Measurements from ENCODE around the gene IGFL2. TPM values are rescaled to one million over a fixed set of nuclear protein-coding genes. Genes with fewer than 3 reads are reported as not detected.
"Not testable (repeated sequence)": the region's sequence is repeated elsewhere in the genome, so short reads cannot be mapped to it uniquely, and the experiment has no call there.

IGFL2 gene
- total and polyA plus RNA-seq, 8 donors = 0.45 TPM; not detected in 7

GRCh38 chr19:46205183-46205984 is 57.3 kb downstream of the IGFL2 start:
- H3K4me3 ChIP-seq = no peak overlapping the region
- H3K4me1 ChIP-seq = peaks cover 0 to 6% (median 1%) of the 10 kb centered on the region in 4 donors
- 66 to 79% (median 69%) methylated on average over 6 of the region's 6 CpGs for WGBS, 5 donors
- H3K27ac ChIP-seq = no peak overlapping the region
- H3K27me3 ChIP-seq = peaks cover 0 to 8% (median 0%) of the 10 kb centered on the region in 3 donors
- no peak for DNase-seq
- TF ChIP-seq EP300 (IDR thresholded peaks at IDR 0.05) = no peak
- no peak for TF ChIP-seq POLR2AphosphoS5 (IDR thresholded peaks at IDR 0.05)
- TF ChIP-seq POLR2A (IDR thresholded peaks at IDR 0.05) = no peak
- TF ChIP-seq, protein P1, sequence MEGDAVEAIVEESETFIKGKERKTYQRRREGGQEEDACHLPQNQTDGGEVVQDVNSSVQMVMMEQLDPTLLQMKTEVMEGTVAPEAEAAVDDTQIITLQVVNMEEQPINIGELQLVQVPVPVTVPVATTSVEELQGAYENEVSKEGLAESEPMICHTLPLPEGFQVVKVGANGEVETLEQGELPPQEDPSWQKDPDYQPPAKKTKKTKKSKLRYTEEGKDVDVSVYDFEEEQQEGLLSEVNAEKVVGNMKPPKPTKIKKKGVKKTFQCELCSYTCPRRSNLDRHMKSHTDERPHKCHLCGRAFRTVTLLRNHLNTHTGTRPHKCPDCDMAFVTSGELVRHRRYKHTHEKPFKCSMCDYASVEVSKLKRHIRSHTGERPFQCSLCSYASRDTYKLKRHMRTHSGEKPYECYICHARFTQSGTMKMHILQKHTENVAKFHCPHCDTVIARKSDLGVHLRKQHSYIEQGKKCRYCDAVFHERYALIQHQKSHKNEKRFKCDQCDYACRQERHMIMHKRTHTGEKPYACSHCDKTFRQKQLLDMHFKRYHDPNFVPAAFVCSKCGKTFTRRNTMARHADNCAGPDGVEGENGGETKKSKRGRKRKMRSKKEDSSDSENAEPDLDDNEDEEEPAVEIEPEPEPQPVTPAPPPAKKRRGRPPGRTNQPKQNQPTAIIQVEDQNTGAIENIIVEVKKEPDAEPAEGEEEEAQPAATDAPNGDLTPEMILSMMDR (IDR thresholded peaks at IDR 0.05) = no peak
- H3K9me3 ChIP-seq = no peaks in the 10 kb centered on the region
- intact Hi-C loops (cut with DNase I; ENCODE audit: low total_unique reads) = no loop called here
- no peaks in the 10 kb centered on the region for H3K36me3 ChIP-seq

DNA sequence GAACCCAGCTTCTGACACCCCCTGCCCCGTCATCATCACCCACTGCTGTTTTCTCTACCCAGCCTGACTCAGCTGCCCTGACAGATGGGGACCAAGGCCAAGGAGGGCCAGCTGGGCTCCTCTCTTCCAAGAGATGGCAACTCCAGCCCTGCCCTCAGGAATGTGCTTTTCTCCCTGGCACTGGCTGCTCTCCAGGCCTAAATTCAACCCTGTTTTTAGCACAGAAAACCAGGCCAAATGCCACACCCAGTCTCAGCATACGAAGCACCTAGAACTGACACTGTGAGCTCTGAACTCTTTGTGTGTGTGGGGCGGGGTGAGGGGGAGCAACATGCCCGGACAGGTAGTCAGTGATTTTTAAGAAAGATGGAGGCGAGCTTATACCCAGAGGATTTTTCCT is 58.1 kb downstream of the IGFL2 start:
- Histone ChIP-seq H3K4me3 (no peak overlapping the region), H3K9me3 (no peaks in the 10 kb centered on the region), H3K27ac (no peak overlapping the region), H3K27me3 (peaks cover 0 to 8% (median 0%) of the 10 kb centered on the region in 3 donors), H3K4me1 (peaks cover 0 to 14% (median 8%) of the 10 kb centered on the region in 4 donors), H3K36me3 (no peaks in the 10 kb centered on the region)
- intact Hi-C loops (cut with DNase I; ENCODE audit: low total_unique reads) = no loop called here
- WGBS, 5 donors = 49 to 72% (median 57%) methylated on average over 5 of the region's 5 CpGs
- DNase-seq = peak in 1 of 2 donors; percentile 25
- TF ChIP-seq, protein P1 (IDR thresholded peaks at IDR 0.05) = no peak
- TF ChIP-seq EP300 (IDR thresholded peaks at IDR 0.05) = no peak
- TF ChIP-seq POLR2AphosphoS5 (IDR thresholded peaks at IDR 0.05) = no peak
- TF ChIP-seq POLR2A (IDR thresholded peaks at IDR 0.05) = no peak

GRCh38 chr19:46206682-46207081 is 58.6 kb downstream of the IGFL2 start:
- TF ChIP-seq POLR2AphosphoS5 (IDR thresholded peaks at IDR 0.05) (no peak), EP300 (IDR thresholded peaks at IDR 0.05) (no peak), POLR2A (IDR thresholded peaks at IDR 0.05) (no peak)
- TF ChIP-seq, protein P1 (IDR thresholded peaks at IDR 0.05) = no peak

GRCh38 chr19:46207858-46208257 is 59.8 kb downstream of the IGFL2 start:
- H3K4me3 ChIP-seq; intact Hi-C loops (cut with DNase I; ENCODE audit: low total_unique reads): not testable (repeated sequence)
- WGBS, 5 donors = 84 to 92% (median 88%) methylated on average over 3 to 8 of the region's 8 CpGs

More at GRCh38 chr19:46206682-46207081, 58.6 kb downstream of the IGFL2 start:
- H3K4me1 ChIP-seq = peaks cover 0 to 19% (median 10%) of the 10 kb centered on the region in 4 donors
- 66 to 77% (median 77%) methylated on average over 3 of the region's 3 CpGs for WGBS, 5 donors
- H3K4me3 ChIP-seq = no peak overlapping the region
- H3K27me3 ChIP-seq = peaks cover 0 to 8% (median 0%) of the 10 kb centered on the region in 3 donors
- intact Hi-C loops (cut with DNase I; ENCODE audit: low total_unique reads) = no loop called here
- H3K9me3 ChIP-seq = no peaks in the 10 kb centered on the region
- no peak overlapping the region for H3K27ac ChIP-seq
- H3K36me3 ChIP-seq = no peaks in the 10 kb centered on the region
- no peak for DNase-seq

GRCh38 chr19:46209051-46209450 is 61.0 kb downstream of the IGFL2 start:
- Histone ChIP-seq H3K4me3 (no peak overlapping the region), H3K27me3 (peaks cover 0 to 24% (median 0%) of the 10 kb centered on the region in 3 donors), H3K36me3 (no peaks in the 10 kb centered on the region), H3K27ac (no peak overlapping the region), H3K4me1 (peaks cover 0 to 23% (median 13%) of the 10 kb centered on the region in 4 donors), H3K9me3 (no peaks in the 10 kb centered on the region)
- DNase-seq = peak in 1 of 2 donors; percentile 52
- TF ChIP-seq EP300 (IDR thresholded peaks at IDR 0.05) (no peak), POLR2A (IDR thresholded peaks at IDR 0.05) (no peak), POLR2AphosphoS5 (IDR thresholded peaks at IDR 0.05) (peak in 1 of 3 donors; percentile 38)
- TF ChIP-seq, protein P1 (IDR thresholded peaks at IDR 0.05) = no peak
- intact Hi-C loops (cut with DNase I; ENCODE audit: low total_unique reads) = no loop called here
- 47 to 62% (median 53%) methylated on average over 3 of the region's 3 CpGs for WGBS, 5 donors

More at GRCh38 chr19:46207858-46208257, 59.8 kb downstream of the IGFL2 start:
- DNase-seq, H3K27ac ChIP-seq, H3K36me3 ChIP-seq, H3K9me3 ChIP-seq: not testable (repeated sequence)
- H3K27me3 ChIP-seq = peaks cover 0 to 16% (median 0%) of the 10 kb centered on the region in 3 donors
- H3K4me1 ChIP-seq = peaks cover 0 to 23% (median 13%) of the 10 kb centered on the region in 4 donors
